ENCODE measurements around the gene TFB2M.

TFB2M gene

DNA sequence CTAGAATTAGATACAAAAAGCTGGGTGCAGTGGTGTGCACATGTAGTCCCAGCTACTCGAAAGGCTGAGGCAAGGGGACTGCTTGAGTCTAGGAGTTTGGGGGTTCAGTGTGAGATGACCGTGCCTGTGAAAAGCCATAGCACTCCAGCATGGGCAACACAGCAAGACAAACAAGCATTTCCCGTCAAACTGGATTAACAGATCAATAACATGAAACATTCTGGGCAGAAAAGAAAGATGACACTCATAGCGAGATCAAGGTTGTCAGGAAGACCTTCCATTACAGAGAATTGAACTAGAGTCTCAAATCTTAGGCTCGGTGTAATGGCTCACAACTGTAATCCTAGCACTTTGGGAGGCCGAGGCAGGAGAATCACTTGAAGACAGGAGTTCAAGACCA, 14.0 kb downstream of the TFB2M start:
- no peak for DNase-seq (ENCODE audit: low spot score)

DNA sequence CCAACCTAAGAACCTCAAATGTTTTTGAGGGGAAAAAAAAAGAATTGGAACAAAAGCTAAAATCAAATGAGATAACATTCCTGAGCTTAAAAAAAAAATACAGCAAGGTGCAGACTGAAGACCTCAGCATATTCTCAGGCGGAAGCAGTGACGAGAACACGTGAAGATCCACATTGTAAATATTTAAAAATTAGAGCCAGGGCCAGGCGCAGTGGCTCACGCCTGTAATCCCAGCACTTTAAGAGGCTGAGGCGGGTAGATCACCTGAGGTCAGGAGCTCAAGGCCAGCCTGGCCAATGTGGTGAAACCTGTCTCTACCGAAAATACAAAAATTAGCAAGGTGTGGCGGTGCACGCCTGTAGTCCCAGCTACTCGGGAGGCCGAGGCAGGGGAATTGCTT, 15.7 kb downstream of the TFB2M start:
- no peak for DNase-seq (ENCODE audit: low spot score)

DNA sequence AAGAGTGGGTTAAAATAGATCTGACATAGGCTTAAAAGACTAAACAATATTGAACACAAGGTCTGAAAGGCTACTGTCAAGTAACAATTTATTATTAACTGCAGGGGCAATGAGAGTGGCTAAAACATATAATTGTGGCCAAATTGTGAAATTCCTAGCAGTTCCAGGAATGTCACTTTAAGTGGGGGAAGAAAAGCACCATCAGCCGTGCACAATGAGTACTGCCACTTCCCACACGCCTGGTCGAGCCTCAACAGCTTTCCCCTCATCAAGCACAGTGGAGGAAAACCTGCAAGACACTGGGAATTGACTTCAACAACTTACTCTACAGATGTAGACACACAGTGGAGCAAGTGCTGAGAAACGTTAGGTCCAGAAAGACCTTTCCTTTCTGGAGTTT, 16.4 kb downstream of the TFB2M start:
- no peak for DNase-seq (ENCODE audit: low spot score)

DNA sequence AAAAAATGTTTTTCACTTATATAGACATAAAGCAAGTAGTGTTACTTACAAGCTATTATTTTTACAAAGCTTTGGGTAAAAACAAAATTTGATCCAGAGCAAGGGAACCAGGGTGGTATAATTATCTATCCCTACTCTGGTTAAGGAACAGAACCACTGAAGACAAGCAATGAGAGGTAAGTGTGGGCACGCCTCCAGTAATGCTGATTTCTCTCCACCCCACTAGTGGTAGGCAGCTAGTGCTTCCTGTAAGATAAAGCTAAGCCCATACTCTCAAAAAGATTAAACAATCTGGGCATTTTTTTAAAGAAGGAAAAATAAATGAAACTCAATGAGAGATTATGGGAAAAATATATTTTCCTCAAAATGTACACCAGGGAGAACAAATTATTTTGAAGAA, 22.1 kb downstream of the TFB2M start:
- DNase-seq (ENCODE audit: low spot score), result no peak

DNA sequence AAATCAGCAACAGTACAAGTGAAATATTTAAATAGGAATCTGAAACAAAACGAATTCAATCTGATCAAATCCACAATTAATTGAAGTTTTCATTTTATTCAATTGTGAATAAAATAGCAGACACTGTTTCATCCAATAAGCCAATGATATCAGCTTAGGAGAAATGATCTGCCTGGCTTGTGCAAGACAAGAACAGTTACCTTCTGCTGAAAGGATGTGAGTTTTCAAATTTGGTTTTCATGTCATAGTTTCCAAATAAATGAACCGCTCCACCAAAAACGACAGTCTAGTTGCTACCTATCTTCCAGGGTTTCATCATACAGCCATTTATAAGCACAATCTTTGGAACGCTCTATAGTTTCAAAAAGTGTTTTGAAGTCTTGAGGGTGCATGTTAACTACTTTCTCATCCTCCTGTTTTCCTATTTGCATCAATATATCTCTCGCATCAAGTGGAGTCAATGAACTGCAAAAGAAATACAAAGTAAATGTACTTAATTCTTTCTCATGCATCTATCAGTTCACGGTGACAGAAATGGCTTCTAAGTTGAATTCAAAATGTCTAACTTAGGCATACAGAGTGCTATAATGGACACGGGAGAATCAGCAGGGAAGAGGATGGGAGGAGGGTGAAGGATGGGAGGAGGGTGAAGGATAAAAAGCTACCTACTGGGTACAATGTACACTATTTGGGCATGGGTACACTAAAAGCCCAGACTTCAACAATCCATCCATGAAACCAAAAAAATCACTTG, 25.1 kb downstream of the TFB2M start:
- DNase-seq (ENCODE audit: low spot score), result no peak

DNA sequence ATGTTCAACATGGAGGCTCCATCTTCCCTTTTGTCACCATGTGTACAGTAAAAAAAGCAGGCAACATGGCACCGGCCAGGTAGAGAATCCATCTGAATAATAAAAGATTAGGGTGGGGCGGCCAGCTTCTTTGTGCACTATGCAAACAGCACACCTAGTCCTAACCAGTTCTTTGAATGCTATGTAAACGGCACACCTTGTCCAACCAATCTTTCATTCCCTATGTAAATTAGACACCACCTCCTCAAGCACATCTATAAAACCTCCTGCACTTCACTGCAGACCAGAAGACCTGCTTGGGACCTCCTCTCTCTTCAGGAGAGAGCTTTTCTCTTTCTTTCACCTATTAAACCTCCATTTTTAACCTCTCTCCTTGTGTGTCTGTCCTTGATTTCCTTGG, 28.2 kb downstream of the TFB2M start:
- no peak for DNase-seq (ENCODE audit: low spot score)

DNA sequence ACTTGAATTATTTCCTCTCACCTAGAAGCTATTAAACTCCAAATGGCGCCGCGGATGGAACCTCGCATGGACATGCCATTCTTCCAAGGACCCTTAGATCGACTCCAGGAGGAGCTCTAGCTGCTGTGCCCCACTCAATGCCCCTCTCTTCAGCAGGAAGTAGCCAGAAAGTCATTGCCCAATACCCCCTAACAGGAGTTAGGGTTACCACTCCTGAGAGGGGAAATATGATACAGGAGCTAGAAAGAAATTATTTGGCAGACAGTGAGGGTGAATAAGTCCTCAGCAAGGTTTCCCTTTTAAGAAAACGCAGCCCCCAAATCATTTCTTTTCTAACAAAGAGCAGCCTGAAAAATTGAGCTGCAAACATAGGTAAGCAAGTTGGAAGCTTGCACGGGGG, 28.6 kb downstream of the TFB2M start:
- no peak for DNase-seq (ENCODE audit: low spot score)

DNA sequence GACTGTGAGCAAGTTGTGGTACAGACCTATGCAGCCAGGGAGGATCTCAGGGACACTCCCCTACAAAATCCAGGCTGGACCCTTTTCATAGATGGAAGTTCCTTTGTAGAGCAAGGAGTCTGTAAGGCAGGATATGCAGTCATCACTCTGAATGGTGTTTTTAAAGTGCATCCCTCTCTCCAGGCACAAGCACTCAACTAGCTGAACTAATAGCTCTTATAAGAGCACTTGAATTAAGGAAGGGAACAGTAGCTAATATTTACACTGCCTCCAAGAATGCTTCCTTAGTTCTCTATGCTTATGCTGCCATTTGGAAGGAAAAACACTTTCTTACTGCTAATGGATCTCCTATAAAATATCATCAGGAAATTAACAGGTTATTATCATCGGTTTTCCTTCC, 31.9 kb downstream of the TFB2M start:
- DNase-seq (ENCODE audit: low spot score), result no peak

DNA sequence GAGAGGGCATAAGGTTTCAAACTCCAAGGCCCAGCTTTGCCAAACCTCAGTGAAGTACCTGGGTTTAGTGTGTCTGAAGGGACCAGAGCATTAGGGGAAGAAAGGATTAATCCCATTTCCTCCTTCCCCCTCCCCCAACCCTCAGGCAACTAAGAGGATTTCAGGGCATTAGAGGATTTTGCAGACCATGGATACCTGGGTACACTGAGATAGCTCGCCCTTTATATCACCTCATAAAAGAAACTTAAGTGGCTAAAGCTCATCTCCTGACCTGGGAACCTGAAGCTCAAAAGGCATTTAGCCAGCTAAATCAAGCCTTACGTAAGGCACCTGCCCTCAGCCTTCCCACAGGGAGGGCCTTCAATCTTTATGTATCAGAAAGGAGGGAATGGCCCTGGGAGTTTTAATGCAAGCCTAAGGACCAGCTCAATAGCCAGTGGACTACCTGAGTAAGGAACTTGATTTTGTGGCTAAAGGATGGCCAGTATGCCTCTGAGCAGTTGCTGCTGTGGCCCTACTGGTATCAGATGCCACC, 32.6 kb downstream of the TFB2M start:
- no peak for DNase-seq (ENCODE audit: low spot score)

DNA sequence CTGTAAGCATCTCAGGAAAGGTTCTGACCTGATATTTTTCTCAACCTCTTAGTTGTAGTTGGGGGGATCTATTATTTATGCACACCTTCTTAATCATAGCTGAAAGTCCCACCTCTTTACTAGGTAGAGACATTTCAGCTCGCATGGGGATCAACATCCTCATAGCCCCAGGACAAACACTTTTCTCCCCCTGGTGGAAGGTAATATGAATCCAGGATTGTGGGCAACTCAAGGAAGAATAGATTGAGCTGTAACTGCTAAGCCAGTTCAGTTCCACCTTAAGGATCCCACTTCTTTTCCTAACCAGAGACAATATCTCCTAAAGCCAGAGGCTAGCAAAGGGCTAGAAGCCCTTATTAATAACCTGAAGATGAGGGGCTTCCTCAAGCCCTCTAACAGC, 33.5 kb downstream of the TFB2M start:
- DNase-seq (ENCODE audit: low spot score), result no peak

DNA sequence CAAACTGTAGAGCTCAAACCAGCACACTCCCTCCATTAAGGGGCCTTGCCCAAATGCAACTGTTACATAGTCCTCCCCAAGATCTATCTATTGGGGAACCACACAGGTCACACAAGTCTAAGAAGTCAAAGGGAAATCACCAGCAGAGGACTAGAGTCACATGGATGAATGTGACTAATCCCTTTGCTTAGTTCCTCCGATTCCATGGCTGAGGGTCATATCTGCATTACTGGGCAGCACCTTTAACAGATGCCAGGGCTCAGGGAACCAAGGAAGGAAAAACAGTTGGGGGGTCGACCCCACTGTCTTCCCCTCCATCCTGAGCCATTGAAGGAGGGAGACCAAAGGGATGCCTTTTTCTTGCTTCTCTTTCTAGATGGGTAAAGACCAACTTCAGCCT, 35.6 kb downstream of the TFB2M start:
- no peak for DNase-seq (ENCODE audit: low spot score)

DNA sequence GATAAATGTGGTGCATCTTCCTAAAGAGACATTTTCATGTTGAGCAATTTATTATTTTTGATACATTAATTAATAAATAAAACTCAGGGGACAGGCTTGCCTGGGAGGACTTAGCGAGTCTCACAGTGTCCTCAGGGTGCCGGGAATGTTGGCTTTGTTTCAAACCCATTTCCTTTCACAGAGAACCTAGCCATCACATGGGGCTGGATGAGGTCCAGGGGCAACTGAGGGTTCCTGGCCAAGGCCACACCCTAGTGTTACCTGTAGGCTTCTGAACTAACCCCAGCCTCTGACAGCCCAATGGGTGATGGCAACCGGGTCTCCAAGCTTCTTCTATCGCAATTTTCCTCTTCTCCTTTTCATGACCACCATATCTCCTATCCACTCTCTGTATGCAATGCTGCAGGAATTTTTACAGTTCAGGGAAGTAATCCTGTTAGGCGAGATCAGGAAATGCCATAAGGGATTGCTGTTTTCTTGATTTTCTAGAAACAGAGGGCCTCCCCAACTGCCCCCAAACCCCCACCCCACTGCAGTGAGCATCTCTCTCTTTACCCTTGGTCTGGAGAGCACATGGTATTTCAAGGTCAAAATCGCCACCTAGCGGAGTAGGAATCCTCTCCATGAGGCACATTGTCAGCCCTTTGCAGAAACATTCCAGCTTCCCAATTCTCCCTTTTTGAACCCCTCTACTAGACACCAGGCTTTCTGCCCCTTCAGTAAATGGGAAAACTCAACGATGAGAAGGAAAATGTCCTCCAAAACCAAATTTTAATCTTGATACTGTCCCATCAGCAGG, 36.9 kb downstream of the TFB2M start:
- DNase-seq (ENCODE audit: low spot score), result no peak

DNA sequence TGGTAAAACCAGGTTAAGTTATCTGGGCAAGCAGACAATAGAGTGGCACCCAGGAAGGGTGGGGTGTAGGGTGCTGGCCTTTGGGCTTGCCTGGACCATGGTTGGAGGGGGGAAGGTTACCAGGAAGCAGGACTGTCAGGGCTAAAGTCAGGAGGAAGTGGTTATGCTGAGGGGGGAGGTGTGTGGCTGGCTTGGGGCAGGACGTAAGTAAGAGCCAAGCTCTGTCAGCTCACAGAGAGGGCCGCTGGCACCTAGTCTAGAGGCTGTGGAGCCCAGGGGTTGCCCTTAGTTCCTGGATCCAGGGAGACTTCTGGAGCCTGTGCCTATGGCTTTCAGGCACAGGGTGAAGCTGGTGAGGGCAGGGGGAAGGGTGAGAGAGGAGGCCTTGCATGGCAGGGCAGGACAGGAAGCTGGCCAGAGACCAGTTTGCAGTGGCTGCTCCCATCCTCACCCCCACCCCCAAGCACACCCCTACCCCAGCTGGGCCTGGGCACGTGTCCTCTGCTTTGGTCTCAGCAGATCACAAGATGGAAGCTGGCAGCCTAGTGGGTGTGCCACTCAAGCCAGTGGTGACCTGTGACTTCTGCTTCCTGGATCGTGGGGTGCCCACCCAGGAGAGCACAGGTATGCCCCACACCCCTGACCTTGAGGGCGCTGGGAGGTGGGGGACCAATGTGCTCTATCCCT, 38.5 kb downstream of the TFB2M start:
- no peak for DNase-seq (ENCODE audit: low spot score)

DNA sequence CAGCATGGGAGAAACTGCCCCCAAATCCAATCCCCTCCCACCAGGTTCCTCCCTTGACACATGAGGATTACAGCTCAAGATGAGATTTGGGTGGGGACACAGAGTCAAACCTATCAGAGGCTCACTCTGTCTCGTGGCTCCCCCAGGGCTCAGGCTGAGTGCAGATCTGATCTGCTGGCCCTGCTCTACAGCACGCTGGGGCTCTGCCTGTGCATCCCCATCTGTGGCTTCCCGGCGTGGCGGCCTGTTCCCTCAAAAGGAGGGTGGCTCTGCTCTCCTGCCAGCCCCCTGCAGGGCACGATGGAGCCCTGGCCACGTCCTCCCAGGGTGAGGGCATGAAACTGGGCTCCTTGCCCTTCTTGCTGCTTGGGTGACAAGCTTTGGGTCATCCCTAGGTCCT, 39.1 kb downstream of the TFB2M start:
- DNase-seq (ENCODE audit: low spot score), result no peak

DNA sequence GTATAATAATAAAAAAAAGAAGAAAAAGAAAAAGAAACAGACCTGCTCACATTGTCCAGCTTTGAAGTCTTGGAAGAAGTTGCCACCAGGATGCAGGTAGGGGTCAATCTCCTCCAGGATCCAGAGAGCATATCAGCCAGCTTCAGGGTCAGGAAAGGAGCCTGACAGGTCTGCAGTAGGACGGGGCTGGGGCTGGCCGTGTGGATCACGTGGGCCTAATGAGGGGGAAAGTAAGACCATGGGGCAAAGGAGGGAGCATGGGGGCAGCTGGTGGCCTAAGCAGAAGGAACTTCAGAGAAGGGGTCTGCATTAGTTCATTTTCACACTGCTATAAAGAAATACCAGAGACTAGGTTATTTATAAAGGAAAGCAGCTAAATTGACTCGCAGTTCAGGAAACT, 39.7 kb downstream of the TFB2M start:
- no peak for DNase-seq (ENCODE audit: low spot score)

DNA sequence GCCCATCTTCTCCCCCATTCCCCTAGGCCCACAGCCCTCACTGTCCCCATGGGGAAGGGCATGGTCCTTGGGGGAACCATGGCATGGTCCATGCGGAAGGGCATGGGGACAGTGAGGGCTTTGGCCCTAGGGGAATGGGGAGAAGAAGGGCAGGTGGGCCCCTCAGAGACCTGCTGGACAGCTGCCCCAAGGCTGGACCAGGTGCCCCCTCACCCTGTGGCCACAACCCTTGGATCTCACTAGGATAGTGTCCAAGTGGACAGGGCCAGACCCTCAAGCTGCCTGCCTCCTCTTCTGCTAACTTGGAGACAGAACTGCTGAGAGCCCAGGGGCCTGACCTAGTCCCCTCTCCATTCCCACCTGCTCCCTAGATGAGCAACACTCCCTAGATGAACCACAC, 46.5 kb downstream of the TFB2M start:
- DNase-seq (ENCODE audit: low spot score), result no peak

DNA sequence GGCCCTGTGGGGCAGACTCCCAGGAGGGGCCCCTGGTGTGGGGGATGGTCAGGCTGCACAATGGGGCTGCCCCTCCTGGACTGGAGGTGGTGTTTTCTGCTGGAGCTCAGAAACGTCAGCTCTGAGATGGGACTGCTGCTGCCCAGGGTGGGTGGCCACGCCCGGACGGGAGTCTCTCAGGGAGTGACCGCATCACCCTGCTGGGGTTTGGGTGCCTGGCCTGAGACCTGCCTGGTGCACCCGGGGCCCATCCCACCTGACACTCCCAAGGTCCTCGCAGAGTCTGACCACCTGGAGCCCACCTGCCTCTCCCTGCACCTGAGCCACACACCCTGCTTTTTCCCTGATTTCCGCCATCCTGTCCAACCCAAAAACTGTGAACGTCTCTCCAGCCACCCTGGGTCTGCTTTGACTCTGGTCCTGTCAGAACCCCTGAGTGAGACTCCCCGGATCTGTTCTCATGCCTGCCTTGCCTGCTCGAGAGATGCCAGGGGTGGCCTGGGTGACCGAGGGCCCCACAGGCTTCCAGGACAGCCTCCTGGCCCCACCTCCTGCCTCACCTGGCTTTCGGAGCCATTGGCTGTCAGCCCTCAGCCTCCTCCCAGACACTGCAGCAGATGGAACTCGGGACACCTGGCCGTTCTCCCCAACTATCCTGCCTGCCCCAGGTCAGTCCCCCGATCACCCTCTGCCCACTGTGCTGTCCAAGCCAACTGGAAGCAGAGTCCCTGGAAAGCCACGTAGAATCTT, 47.4 kb downstream of the TFB2M start:
- DNase-seq (ENCODE audit: low spot score), result no peak

DNA sequence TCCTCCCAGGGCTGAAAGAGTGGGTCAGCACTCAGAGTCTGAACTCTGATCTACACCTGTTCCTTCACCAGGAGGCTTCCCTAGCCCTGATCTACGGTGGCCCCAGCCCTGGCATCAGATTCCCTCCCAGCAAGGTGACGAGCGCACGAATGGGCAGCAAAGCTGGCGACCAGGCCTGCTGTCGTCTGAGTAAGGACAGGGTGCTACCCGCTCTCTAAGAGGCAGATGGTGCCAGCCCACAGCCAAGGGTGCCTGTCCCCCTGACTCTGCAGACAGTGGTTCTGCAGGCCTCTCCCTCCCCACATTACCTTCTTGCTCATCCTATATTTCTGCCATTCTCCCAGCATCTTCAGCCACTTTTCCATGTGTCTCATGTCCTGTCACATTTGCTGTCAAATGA, 48.7 kb downstream of the TFB2M start:
- no peak for DNase-seq (ENCODE audit: low spot score)

DNA sequence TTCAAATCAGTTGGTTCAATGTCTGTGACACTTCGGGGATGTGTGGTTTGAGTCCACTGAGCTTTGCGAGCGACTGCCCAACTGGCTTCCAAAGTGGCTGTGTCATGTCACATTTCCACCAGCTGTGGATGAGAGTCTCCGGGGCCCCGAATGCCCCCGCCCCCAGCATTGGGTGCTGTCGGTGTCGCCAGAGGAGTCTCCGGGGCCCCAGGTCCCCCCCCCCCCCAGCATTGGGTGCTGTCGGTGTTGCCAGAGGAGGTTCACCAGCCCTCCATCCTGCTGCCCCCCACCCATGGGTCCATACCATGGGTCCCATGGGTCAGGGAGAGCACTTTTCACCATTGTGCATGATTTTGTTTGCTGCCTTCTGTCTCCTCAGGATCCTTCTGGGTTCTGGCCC, 49.9 kb downstream of the TFB2M start:
- DNase-seq (ENCODE audit: low spot score), result no peak

DNA sequence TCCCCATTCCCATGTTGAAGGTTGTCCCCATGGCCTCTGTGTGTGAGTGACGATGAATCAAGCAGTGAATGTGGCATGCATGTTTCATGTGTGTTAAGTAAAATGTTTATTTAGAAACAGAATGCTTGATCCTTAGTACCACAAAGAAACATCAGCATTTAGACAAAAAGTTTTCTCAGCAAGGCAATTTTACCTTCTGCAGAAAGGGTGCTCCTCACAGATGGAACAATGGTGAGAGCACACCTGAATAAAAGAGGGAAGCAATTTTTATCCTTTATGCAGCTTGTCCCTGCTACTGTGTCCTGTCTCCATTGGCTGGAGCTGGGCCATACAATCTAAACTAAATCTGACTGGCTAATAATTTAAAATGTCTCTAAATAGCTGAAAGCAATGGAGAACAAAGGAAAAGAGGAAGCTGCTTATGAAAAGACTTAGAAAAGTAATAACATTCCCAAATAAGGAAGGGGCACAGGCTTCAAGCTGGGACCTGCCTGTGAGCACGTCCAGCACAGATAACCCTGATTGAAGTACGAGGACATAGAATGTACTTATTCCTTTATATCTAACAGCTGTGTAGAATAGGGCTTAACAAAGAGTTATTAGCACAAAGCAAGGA, 50.6 kb downstream of the TFB2M start:
- DNase-seq (ENCODE audit: low spot score), result no peak

DNA sequence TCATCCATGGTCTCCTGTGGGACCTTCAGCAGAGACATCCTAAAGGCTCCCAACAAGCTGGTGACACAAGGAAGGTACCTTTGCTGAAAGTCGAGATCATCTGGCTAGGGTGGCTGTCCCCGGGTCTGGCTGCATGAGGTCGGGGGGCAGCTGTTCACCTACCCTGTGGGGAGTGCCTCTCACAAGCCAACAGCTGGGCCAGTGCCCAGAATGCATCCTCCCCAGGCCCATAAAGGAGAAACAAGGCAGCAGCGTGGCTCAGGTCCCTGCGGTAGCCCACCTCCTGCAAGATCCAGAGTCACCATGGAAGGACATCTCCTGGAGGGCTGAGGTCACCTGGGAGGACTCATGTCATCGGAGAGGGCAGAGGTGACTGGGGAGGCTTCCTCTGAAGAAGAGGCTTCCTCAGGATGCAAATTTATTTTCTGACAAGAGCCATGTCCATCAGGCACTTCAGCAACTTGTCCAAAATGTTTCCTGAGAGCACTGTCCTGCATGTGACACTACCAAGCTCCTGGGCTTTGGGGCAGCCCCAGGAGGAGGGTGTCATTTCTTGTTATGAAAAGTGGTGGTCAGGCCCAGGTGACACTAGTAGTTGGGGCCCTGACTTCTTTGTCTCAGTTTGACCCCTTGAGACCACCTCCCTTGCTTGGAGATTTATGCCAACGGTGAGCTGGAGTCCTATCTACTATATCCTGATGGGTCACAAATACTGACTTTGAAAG, 52.3 kb downstream of the TFB2M start:
- no peak for DNase-seq (ENCODE audit: low spot score)
